ENCODE data around the gene CCDC85C.

CCDC85C gene

DNA sequence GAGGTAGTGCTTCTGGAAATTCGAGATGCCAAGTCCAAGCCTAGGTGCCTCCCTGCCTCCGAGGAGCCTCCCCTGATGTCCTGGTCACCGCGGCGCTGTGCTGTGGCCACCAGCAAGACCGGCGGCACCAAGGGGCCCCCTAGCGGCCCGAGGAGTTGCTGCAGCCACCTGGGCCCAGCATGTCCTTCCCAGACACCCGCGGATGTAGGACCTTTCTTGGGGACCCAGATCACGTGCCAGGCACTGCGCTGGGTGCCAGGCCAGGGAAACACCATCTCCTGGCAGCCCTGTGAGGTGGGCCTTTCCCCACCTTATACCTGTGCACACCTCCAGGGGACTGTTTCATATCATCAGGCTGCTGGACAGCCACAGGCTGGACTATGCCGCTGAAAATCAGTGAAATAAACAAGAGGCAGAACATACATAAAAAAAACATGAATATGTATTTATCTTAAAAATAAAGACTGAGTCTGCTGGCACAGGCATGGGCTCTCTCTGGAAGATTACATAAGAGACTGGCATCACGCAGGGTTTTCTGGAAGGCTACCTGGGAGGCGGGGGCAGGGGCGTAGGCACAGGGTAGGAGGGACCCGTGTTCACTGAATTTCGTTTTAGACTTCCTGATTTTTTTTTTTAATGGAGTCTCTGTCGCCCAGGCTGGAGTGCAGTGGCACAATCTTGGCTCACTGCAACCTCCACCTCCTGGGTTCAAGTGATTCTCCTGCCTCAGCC, 25.0 kb upstream of the CCDC85C start:
- peak; percentile 67 for DNase-seq

DNA sequence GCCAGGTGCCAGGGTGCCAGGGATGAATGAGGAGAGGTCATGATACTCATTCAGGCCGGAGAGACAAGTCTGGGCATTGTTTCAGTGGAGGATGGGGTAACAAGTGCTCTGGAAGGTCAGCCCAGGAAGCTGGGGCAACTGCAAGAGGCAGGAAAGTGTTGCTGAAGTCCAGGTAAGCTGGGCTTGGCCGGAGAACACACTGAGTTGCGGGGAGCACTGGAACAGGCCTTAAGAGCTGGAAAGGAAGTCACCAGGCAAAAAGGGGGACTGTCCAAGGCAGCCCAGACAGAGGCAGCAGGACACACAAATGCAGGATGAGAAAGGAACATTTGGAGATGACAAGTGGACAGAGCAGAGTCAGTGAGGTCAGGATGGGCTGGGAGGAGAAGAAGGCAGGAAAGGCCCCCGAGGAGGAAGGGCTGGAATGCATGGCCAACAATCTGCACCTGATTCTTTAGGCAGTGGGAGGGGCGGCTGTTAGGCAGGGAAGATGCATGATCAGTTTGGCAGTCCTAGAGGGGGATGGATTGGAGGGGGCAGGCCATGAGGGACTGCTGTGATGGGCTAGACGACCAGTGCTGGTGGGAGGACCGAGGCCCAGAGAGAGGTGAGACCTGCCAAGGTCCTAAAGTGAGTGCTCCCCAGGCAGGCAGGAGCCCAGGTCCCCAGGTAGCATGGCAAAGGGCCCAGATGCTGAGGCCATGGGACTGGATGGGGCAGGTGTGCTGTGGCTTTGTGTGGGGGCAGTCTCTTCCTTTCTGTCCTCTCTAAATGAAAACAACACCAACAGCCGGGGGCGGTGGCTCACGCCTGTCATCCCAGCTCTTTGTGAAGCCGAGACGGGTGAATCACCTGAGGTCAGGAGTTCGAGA, 23.7 kb upstream of the CCDC85C start:
- DNase-seq = no peak

DNA sequence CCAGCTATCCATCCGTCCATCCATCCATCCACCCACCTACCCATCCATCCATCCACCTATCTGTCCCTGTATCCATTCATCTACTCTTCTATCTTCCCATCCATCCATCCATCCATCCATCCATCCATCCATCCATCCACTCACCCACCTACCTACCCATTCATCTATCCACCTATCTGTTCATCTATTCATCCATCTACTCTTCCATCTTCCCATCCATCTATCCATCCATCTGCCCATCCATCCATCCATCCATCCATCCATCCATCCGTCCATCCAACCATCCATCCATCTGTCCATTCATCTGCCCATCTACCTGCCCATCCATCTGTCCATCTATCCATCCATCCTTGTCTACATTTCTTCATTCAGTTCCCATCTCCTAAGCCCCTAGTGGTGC, 23.1 kb upstream of the CCDC85C start:
- DNase-seq = no peak

GRCh38 chr14:99626041-99626648, 22.1 kb upstream of the CCDC85C start:
- no peak for DNase-seq

- DNase-seq = no peak
Measured at GRCh38 chr14:99625476-99625875, 21.5 kb upstream of the CCDC85C start.

DNA sequence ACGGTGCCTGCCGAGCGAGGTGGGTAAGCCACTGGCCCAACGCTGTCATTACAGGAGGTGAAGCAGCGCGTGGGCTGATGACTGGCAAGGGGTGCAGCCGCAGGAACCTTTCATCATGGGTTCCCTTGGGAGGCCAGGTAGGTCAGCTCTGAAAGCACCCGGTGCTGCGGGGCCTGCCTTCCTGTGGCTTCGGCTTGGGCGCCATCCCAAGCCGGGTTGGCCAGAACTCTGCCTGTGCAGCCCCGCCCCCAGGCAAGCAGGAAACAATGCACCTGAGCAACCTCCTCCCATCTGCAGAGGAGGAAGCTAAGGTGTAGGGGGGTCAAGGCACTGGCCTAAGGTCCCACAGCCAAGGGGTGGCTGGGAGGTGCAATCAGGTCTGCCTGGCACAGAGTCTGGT, 21.0 kb upstream of the CCDC85C start:
- no peak for DNase-seq

- no peak for DNase-seq
Measured at GRCh38 chr14:99624024-99624423, 20.0 kb upstream of the CCDC85C start.

DNA sequence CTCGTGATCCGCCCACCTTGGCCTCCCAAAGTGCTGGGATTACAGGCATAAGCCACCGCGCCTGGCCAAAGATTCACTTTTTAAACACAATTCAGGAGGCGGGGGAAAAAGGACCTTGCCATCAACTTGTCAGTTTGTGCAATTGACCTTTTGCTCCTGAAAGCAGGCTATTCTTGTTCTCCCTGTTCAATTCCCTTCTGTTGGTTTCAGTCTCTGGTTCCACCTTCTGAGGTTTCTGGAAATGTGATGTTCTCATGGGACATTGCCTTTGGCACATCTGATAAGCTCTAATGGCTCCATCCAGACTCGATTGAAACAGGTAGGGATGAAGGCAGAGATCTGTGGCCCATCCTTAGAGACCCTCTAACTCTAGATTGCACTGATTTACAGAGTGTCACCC, 17.9 kb upstream of the CCDC85C start:
- no peak for DNase-seq

GRCh38 chr14:99619835-99620834, 16.1 kb upstream of the CCDC85C start:
- no peak for DNase-seq

DNA sequence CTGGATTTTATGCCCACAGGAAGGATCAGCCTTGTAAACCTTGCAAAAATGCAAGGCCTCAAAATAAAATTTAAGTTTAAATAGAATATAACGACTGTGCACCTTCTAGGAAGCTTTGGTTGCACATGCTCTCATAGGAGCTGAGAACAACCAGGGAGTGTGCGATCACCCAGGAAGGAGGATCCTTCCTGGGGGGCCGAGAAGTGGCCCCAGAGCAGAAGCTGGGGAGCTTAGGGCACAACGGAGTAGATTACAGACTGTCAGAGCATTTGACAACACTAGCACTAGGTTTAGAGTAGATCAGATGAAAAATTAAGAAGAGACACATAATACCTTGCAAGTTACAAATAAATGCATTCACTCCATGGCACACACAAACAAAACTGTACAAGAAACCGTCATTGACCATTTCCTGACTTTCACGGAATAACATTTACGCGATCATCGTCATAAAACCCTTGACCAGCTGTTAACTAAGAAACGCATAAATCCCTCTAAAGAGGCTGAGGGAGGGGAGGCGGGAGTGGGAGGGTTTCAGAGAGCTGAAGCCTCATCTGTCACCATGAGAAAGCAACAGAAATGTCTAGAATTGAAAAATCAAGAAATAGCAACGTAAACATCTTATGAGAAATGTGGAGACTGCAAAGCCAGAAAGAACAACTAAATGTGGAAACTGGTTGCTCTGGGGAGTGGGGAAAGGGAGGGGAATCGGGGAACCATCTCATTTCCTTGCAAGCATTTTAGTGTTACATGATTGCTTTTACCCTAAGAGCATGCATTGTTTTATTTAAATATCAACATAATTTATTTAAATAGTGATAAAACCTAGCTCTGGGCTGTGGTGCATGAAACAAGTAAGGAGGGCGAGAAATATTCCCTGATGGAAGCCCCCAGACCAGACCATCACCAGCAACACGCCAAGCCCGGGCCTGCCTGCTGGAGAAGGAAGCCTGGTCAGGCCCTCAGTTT, 13.1 kb upstream of the CCDC85C start:
- DNase-seq = no peak

- no peak for DNase-seq
Measured at GRCh38 chr14:99615497-99616157, 11.6 kb upstream of the CCDC85C start.

DNA sequence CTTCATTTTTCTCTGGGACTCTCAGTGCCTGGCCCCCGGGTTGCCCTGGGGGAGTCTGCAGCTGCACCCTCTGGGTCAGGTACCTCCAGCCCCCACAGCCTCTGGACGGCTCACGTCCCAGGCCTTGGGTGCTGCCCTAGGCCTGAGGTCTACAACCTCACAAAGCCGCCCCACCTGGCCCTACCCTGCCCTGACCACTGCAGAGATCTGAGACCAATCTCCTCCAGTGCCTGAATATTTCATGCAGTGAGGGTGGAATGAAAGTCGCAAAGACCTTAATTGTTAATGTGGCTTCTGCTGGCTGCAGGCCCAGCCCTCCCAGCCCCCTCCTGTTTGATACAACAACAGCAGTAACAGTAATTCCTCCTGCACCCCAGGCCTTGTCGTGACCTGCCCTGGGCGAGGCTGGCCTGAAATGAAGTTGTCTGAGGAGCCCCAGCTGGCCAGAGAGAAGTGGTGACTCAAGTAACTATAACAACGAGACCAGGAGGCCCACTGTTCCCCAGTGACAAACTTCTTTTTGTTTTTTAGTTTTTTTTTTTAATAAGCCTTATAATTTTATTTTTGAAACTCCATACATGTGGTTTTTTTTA, 8.8 kb upstream of the CCDC85C start:
- DNase-seq = no peak

- no peak for DNase-seq
Measured at GRCh38 chr14:99612071-99612737, 8.2 kb upstream of the CCDC85C start.

DNA sequence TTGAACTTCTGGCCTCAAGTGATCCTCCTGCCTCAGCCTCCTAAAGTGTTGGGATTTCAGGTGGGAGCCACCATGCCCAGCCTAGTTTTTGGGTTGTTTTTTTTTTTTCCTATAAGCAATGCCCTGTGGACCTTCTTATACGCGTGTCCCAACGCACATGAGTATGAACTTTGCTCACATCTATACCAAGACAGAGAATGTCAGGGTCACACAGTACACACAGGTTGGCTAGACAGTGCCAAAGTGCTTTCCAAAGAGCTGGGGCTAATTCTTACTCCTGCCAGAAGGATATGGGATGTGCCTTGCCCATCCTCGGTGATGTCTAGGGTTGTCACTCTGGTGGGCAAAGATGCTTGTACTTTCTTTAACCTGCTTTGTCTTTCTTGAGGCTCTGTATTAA, 7.6 kb upstream of the CCDC85C start:
- DNase-seq = no peak

DNA sequence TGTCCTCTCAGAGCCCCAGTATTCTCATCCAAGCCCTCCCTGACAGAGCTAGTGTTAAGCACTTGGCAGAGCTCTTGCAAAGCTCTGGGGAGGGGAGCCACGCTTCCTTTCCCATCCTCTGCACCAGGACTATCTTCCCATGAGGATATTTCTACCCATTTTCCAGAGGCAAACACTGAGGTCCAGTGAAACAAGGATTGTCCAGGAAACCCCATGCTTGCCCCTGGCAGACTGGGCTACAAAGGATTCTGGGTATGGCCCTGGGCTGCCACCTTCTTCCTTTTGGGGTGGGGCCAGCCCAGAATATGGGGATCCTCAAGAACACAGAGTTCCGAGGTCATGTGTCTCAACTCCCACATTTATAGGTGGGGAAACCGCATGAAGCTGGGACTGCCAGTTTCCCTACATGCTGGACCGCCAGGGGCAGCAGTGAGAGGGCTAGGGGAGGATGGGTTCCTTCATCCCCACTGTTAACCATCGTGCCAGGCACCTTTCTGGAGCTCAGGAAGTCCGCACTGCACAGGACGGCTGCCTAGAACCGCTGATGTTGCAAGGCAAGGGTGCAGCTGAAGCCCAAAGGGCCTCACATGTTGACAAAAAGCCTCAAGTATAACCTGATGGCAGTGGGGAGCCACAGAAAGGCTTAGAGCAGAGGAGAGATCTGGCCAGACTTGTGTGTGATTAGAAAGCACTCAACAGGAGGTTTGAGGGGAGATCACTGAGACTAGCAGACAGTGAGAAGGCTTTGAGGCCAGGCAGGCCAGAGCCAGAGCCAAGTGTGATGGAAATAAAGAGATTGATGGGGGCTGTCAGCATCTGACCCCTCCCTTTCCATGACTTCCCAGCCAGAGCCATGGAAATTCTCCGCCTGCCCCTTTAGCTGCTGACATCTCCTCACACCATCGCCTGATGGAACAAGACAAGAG, 5.5 kb upstream of the CCDC85C start:
- DNase-seq = peak; percentile 45

DNA sequence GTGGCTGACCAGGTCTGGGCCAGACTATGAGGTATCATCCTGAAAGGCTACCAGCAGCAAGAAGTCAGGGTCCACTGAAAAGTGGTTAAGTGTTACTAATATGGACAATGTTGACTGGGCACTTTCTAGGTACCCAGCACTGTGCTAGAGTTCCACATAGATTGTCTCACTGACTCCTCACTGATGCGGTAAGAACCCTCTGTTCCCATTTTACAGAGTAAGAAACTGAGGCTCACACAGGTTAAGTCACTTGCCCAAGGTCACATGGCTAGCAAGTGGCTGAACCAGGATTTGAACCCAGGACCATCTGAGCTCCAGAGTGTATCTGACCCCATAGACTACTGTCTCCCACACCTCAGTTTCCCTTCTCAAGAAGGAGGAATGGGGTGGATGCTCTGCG, 4.6 kb upstream of the CCDC85C start:
- DNase-seq = no peak

- no peak for DNase-seq
Measured at GRCh38 chr14:99606359-99606758, 2.4 kb upstream of the CCDC85C start.

GRCh38 chr14:99605299-99605961, 1.4 kb upstream of the CCDC85C start:
- peak; percentile 82 for DNase-seq
